ENCODE results near the gene TIGIT.
A peak's percentile ranks its signal among the peaks of the same experiment; 100 is the strongest.
"Not testable (repeated sequence)": the region's sequence is repeated elsewhere in the genome, so short reads cannot be mapped to it uniquely, and the experiment has no call there.

Gene TIGIT

DNA sequence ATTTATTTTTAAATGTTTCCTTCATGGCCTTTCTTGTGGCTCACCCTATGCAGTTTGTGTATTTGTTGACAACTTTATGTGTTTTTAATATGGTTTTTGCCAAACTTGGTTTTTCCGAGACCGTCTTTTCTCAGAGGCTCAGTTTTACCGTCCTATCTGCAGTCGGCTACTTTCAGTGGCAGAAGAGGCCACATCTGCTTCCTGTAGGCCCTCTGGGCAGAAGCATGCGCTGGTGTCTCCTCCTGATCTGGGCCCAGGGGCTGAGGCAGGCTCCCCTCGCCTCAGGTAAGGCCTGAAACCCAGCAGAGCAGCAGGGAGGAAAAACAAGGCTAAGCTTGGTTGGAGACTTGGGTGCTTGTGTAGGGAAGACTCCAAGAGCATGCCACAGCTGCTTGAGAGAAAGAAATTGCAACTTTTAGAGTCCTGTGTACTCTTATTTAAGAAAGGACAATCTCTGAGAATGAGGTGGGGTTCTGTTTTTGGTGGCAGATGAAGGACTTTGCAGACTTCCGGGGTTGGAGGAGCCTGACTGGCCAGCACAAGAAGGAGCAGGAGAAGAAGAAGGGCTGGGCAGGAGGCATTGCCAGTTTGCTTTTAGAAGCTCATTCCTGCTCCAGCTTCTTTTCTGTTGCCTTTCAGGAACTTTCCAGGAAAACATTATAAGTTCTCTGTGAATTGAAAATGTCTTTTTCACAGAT is at the start of gene TIGIT:
Gene TIGIT, plus strand, starts transcription at position 191 of the 698 bp plus-strand sequence. Its CDS starts 34 bp downstream, at position 225.
- DNase-seq = no peak

DNA sequence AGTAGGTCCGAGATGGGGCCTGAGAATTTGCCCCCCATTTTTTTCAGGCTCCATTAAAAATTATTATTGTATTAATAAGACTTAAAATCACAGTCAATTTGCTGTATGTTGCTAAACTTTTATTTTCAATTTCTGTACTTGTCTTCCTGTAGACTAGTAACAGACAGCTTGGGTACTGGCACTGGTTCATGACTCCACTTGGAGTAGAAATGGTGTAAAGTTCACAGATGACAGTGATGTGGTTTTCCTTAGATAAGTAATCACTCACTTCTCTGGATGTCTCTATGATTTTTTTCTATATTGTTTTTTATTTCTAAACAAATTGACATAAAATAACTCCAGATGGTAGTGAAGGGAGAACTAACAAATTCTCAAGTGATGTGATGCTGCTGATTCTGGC is 40.9 kb upstream of the TIGIT start:
- DNase-seq = no peak

DNA sequence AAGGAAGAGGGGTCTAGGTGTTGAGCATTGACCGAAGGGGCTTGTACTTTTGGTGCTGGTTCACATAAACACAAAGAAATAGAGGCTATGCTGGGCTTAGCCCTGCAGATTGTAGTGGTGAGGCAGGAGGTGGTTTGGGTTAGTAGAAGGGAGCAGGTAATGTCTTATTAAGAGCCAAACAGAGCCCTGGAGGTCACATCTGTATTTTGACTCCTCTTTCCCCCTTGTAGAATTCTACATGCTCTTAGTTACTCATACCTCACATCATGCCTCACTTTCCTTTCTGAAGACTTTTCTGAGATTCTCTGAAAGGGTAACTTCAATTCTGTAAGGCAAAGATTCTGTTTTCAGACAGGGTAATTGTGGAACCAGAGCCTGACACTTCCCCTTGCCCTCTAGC is 40.3 kb upstream of the TIGIT start:
- no peak for DNase-seq

GRCh38 chr3:114259566-114259965 is 34.3 kb upstream of the TIGIT start:
- no peak for DNase-seq

DNA sequence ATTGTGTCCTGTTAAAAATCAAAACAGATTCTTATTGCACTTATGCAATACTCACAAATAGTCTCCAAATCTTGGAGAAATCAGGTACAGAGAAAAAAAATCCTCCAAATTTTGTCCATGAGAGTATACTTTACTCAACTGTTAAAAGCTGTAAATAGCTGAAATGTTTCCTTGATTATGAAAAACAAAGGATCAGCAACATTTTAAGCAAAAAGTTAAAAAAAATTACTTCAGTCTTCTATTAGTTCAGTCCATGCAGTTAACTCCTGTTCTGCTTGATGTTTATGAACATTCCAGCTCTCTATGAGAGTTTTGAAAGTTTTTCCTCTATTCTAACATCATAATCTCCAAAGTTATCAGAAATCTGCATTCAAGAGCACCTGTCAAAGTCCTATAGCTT is 33.7 kb upstream of the TIGIT start:
- no peak for DNase-seq

DNA sequence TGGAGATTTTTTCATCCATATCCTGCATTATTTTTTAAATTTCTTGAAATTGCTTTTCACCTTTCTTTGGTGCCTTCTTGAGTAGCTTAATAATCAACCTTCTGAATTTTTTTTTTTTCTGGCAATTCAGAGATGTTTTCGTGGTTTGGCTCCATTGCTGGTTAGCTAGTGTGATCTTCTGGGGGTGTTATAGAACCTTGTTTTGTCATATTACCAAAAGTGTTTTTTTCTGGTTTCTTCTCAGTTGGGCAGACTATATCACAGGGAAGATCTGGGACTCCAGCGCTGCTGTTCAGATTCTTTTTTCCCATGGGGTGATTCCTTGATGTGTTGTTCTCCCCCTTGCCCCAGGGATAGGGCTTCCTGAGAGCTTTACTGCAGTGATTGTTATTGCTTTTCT is 23.8 kb upstream of the TIGIT start:
- no peak for DNase-seq

- DNase-seq = no peak
Measured at GRCh38 chr3:114272271-114272670, 21.6 kb upstream of the TIGIT start.

- no peak for DNase-seq
Measured at GRCh38 chr3:114274929-114275328, 18.9 kb upstream of the TIGIT start.

GRCh38 chr3:114276856-114277255 is 17.0 kb upstream of the TIGIT start:
- not testable (repeated sequence) for DNase-seq

DNA sequence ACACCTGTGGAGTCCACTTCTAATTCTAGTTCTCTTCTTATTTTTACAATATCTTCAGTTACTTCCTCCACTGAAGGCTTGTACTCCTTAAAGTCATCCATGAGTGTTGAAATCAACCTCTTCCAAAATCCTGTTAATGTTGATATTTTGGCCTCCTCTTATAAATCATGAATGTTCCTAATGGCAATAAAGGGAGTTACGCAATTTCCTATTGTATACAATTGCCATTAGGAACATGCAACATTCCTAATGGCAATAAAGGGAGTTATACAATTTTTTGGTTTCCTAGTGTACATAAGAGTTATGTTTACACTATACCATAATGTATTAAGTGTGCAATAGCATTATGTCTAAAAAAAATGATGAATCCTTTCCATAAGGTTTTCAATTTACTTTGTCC is 9.2 kb upstream of the TIGIT start:
- no peak for DNase-seq

DNA sequence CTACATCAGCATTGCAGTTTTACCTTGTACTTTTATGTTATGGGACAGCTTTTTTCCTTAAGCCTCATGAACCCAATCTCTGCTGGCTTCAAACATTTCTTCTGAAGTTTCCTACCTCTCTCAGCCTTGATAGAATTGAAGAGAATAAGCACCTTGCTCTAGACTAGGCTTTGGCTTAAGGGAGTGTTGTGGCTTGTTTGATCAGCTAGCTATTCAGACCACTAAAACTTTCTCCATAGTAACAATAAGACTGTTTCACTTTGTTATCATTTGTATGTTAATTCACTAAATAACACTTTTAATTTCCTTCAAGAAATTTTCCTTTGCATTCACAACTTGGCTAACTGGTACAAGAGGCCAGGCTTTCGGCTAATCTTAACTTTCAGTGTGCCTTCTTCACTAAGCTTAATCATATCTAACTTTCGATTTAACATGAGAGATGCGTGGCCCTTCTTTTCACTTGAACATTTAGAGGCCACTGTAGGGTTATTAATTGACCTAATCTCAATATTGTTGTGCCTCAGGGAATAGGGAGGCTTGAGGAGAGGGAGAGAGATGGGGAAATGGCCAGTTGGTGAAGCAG is 8.1 kb upstream of the TIGIT start:
- DNase-seq = no peak

- DNase-seq = no peak
Measured at GRCh38 chr3:114286266-114286665, 7.6 kb upstream of the TIGIT start.

GRCh38 chr3:114290911-114291901 is 2.6 kb upstream of the TIGIT start:
- peak; percentile 91 for DNase-seq

- DNase-seq = no peak
Measured at GRCh38 chr3:114294940-114295480, 1.2 kb downstream of the TIGIT start.

- no peak for DNase-seq
Measured at GRCh38 chr3:114295946-114296345, 2.1 kb downstream of the TIGIT start.

DNA sequence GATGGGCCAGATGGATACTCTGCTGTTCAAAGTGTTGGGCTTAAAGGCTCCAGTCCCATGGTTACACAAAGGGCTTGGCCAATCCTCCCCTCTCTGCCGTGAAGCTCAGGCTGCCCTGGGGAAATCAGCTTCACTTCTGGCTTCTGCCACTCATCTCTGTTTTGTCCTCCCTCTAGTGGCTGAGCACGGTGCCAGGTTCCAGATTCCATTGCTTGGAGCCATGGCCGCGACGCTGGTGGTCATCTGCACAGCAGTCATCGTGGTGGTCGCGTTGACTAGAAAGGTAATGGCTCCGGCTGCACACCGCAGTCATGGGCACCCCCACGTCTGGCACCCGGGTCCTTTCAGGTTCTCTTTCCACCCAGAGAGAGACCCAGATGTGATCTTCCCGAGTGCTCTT is 5.6 kb downstream of the TIGIT start:
- peak; percentile 33 for DNase-seq

GRCh38 chr3:114299941-114300624 is 6.3 kb downstream of the TIGIT start:
- DNase-seq = no peak

- DNase-seq = no peak
Measured at GRCh38 chr3:114307222-114307830, 13.5 kb downstream of the TIGIT start.

GRCh38 chr3:114307832-114308231 is 14.0 kb downstream of the TIGIT start:
- no peak for DNase-seq

DNA sequence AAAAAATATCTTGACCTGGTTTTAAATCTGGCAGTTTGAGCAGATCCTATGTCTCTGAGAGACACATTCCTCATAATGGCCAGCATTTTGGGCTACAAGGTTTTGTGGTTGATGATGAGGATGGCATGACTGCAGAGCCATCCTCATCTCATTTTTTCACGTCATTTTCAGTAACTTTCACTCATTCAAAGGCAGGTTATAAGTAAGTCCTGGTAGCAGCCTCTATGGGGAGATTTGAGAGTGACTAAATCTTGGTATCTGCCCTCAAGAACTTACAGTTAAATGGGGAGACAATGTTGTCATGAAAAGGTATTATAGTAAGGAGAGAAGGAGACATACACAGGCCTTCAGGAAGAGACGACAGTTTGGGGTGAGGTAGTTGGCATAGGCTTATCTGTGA is 14.5 kb downstream of the TIGIT start:
- no peak for DNase-seq

- DNase-seq = peak; percentile 50
Measured at GRCh38 chr3:114308830-114309229, 15.0 kb downstream of the TIGIT start.

GRCh38 chr3:114310695-114311094 is 16.9 kb downstream of the TIGIT start:
- no peak for DNase-seq

Measured in activated CD4-positive, alpha-beta T cell treated with anti-CD3 and anti-CD28 coated beads, Interleukin-2, amount 50 U/mL, for 1 hour (primary cell).